ENCODE measurements around the gene CYBA. TPM values are rescaled to one million over a fixed set of nuclear protein-coding genes. Genes with fewer than 3 reads are reported as not detected.

CYBA gene
- total and polyA plus RNA-seq, 10 of the 15 experiments (the other 5 are each of a cell fraction or from before 2014, with no cell fraction given), result 0.55 to 598 (median 258) TPM

- TF ChIP-seq ASH2L (IDR thresholded peaks at IDR 0.05; ENCODE audit: borderline replicate concordance, low read depth) (no peak; the same call in 1 of the 2 replicates), RAD51 (IDR thresholded peaks at IDR 0.05) (no peak; the same call in 1 of the 2 replicates), ZBTB4 (CRISPR knock-in tag; IDR thresholded peaks at IDR 0.05) (no peak), EP300 (IDR thresholded peaks at IDR 0.05; ENCODE audit: borderline replicate concordance in 1 of 2, control insufficient read depth in 1 of 2, low read depth in 2 of 2, low read length in 2 of 2) (peak; percentile 30 to 36; a peak in 1 of 4 replicates), SPI1 (IDR thresholded peaks at IDR 0.05; ENCODE audit: borderline replicate concordance, insufficient read depth, low read depth, low read length) (no peak), MEF2A (IDR thresholded peaks at IDR 0.05; ENCODE audit: insufficient read depth, low read depth, low read length) (no peak), ATF3 (IDR thresholded peaks at IDR 0.05; ENCODE audit: borderline replicate concordance, extremely low read depth, low read depth, low read length) (no peak), CHD1 (IDR thresholded peaks at IDR 0.05; ENCODE audit: low read depth, low read length) (no peak), FOS (IDR thresholded peaks at IDR 0.05; ENCODE audit: borderline replicate concordance, extremely low read depth, insufficient read length) (no peak), JUNB (IDR thresholded peaks at IDR 0.05) (no peak), MTA2 (IDR thresholded peaks at IDR 0.05; ENCODE audit: low read depth) (no peak; the same call in 1 of the 2 replicates), MTA3 (IDR thresholded peaks at IDR 0.05; ENCODE audit: borderline replicate concordance, low read length) (no peak), CUX1 (IDR thresholded peaks at IDR 0.05; ENCODE audit: insufficient replicate concordance, low read depth, low read length) (no peak), GABPA (IDR thresholded peaks at IDR 0.05; ENCODE audit: low read depth) (no peak), IRF4 (IDR thresholded peaks at IDR 0.05; ENCODE audit: low read depth, low read length) (no peak), TBL1XR1 (IDR thresholded peaks at IDR 0.05; ENCODE audit: low read depth, low read length) (peak; percentile 55; the same call in 1 of the 2 replicates), KLF5 (IDR thresholded peaks at IDR 0.05; ENCODE audit: partially characterized antibody) (no peak), PKNOX1 (IDR thresholded peaks at IDR 0.05) (no peak)
These were observed 16.5 kb downstream of the CYBA start (continued) for GRCh38 chr16:88634141-88634993.

All from GM12878 (cell line).